Testis (tissue), 2 donors: ENCODE results near the gene TFF3.

Experiments used
- POLR2A ChIP-seq: fragments of 450-650 bp; IDR thresholded peaks from one replicate; pipeline ENCODE4 v1.6.1; 2017; ENCODE audit warnings: antibody characterized with exemption, mild to moderate bottlenecking, moderate library complexity
- TF ChIP-seq, protein P1 (sequence below), 3 experiments: fragments of 450-650 bp in 2 of 3; fragments of 200-600 bp in 1 of 3; sonication (generic) in 1 of 3; IDR thresholded peaks; one replicate each; pipeline ENCODE4 v1.5.1; 2016 to 2019; ENCODE audit warnings: antibody characterized with exemption in 3 of 3, mild to moderate bottlenecking in 2 of 3, moderate library complexity in 1 of 3

DNA sequence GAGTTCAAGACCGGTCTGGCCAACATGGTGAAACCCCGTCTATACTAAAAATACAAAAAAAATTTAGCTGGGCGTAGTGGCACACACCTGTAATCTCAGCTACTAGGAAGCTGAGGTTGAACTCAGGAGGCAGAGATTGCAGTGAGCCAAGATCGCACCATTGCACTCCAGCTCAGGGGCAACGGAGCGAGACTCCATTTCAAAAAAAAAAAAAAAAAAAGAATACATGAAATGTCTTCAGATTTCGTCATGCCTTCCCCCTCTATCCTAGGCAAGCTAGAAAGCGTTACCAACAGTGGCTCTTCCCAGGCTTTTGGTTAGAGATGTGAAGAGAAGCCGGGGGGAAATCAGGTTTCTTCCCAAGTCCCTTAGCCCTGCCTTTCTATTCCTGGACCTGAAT, 47.5 kb upstream of the TFF3 start:
- TF ChIP-seq, protein P1, sequence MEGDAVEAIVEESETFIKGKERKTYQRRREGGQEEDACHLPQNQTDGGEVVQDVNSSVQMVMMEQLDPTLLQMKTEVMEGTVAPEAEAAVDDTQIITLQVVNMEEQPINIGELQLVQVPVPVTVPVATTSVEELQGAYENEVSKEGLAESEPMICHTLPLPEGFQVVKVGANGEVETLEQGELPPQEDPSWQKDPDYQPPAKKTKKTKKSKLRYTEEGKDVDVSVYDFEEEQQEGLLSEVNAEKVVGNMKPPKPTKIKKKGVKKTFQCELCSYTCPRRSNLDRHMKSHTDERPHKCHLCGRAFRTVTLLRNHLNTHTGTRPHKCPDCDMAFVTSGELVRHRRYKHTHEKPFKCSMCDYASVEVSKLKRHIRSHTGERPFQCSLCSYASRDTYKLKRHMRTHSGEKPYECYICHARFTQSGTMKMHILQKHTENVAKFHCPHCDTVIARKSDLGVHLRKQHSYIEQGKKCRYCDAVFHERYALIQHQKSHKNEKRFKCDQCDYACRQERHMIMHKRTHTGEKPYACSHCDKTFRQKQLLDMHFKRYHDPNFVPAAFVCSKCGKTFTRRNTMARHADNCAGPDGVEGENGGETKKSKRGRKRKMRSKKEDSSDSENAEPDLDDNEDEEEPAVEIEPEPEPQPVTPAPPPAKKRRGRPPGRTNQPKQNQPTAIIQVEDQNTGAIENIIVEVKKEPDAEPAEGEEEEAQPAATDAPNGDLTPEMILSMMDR (IDR thresholded peaks at IDR 0.05): no peak
- no peak for TF ChIP-seq POLR2A
